ENCODE data around the gene ITGAV. TPM values are rescaled to one million over a fixed set of nuclear protein-coding genes. Genes with fewer than 3 reads are reported as not detected.

The ITGAV gene
- total and polyA plus RNA-seq, 2 donors (not counting 1 experiment from before 2014, with no cell fraction given) = 121 to 205 TPM

- Histone ChIP-seq H3K27me3 (ENCODE audit: control insufficient read depth, insufficient read depth, low read length) (no peaks in the 10 kb centered on the region), H3K9me3 (ENCODE audit: control insufficient read depth, insufficient read depth, low read depth, low read length) (no peaks in the 10 kb centered on the region), H3K27ac (ENCODE audit: insufficient read depth, low read length) (no peak overlapping the region), H2AFZ (ENCODE audit: low read length) (no peak overlapping the region), H3K9ac (ENCODE audit: insufficient read depth, low read length) (no peak overlapping the region), H3K4me2 (ENCODE audit: extremely low read depth, insufficient read depth, low read length) (no peak overlapping the region), H4K20me1 (ENCODE audit: control insufficient read depth, extremely low read depth, insufficient read depth, low read length) (no peaks in the 10 kb centered on the region), H3K79me2 (ENCODE audit: control insufficient read depth, insufficient read depth, low read length) (no peaks in the 10 kb centered on the region), H3K4me1 (ENCODE audit: control insufficient read depth, extremely low read depth, insufficient read depth, low read length) (no peaks in the 10 kb centered on the region), H3K4me3 (replicated peaks in 1 of 4; ENCODE audit: control extremely low read depth in 1 of 4, insufficient read depth in 1 of 4, low read depth in 3 of 4, low read length in 4 of 4) (no peak overlapping the region), H3K36me3 (ENCODE audit: control insufficient read depth, insufficient read depth, low read length) (no peaks in the 10 kb centered on the region)
- peak; percentile 27 to 63 for DNase-seq (ENCODE audit: low read depth in 2 of 2)
- TF ChIP-seq EZH2 (IDR thresholded peaks at IDR 0.05; ENCODE audit: low read length, missing control alignments) = no peak
- TF ChIP-seq CTCF (conservative IDR thresholded peaks at IDR 0.05 in 1 of 2, IDR thresholded peaks at IDR 0.05 in 1 of 2; ENCODE audit: low read depth in 1 of 2, low read length in 2 of 2) = no peak
These were observed 137.1 kb downstream of the ITGAV start for GRCh38 chr2:186726938-186727337.

- H3K9ac ChIP-seq (ENCODE audit: insufficient read depth, low read length) = no peak overlapping the region
- no peak overlapping the region for H3K4me3 ChIP-seq (replicated peaks in 1 of 4; ENCODE audit: control extremely low read depth in 1 of 4, insufficient read depth in 1 of 4, low read depth in 3 of 4, low read length in 4 of 4)
- DNase-seq (ENCODE audit: low read depth in 2 of 2) = no peak
- H2AFZ ChIP-seq (ENCODE audit: low read length) = no peak overlapping the region
- no peaks in the 10 kb centered on the region for H3K36me3 ChIP-seq (ENCODE audit: control insufficient read depth, insufficient read depth, low read length)
- no peaks in the 10 kb centered on the region for H3K79me2 ChIP-seq (ENCODE audit: control insufficient read depth, insufficient read depth, low read length)
- no peak overlapping the region for H3K27ac ChIP-seq (ENCODE audit: insufficient read depth, low read length)
- no peaks in the 10 kb centered on the region for H3K4me1 ChIP-seq (ENCODE audit: control insufficient read depth, extremely low read depth, insufficient read depth, low read length)
- H3K9me3 ChIP-seq (ENCODE audit: control insufficient read depth, insufficient read depth, low read depth, low read length) = no peaks in the 10 kb centered on the region
- H3K4me2 ChIP-seq (ENCODE audit: extremely low read depth, insufficient read depth, low read length) = no peak overlapping the region
- no peaks in the 10 kb centered on the region for H3K27me3 ChIP-seq (ENCODE audit: control insufficient read depth, insufficient read depth, low read length)
- no peaks in the 10 kb centered on the region for H4K20me1 ChIP-seq (ENCODE audit: control insufficient read depth, extremely low read depth, insufficient read depth, low read length)
- TF ChIP-seq EZH2 (IDR thresholded peaks at IDR 0.05; ENCODE audit: low read length, missing control alignments) (no peak), CTCF (conservative IDR thresholded peaks at IDR 0.05 in 1 of 2, IDR thresholded peaks at IDR 0.05 in 1 of 2; ENCODE audit: low read depth in 1 of 2, low read length in 2 of 2) (no peak)
These were observed 138.8 kb downstream of the ITGAV start for GRCh38 chr2:186728631-186729030.

Other genes with a start within 250 kb of the ITGAV start
- 79.9 and 92.7 TPM in 2 replicates for gene ZC3H15, start 103.8 kb upstream of the ITGAV start, total RNA-seq
- gene ZC3H15, start 103.8 kb upstream of the ITGAV start, polyA plus RNA-seq = 83.8 and 94.1 TPM in 2 replicates
- 43.4 and 56.5 TPM in 2 replicates for gene FAM171B, start 104.0 kb downstream of the ITGAV start, total RNA-seq
- 18.7 and 27.2 TPM in 2 replicates for gene FAM171B, start 104.0 kb downstream of the ITGAV start, polyA plus RNA-seq